Activated CD4-positive, alpha-beta T cell treated with anti-CD3 and anti-CD28 coated beads, Interleukin-2, amount 50 U/mL, for 4 hours (primary cell): Measurements from ENCODE around the gene GSS.

ENCODE experiments used
- DNase-seq, 2 experiments: peaks; one replicate each; pipeline ENCODE4 v3.0.0-alpha.2; 2020

Gene GSS

GRCh38 chr20:34992751-34993417 is 37.3 kb upstream of the GSS start:
- no peak for DNase-seq

- no peak for DNase-seq
Observed at GRCh38 chr20:34990661-34991214, 35.1 kb upstream of the GSS start.

DNA sequence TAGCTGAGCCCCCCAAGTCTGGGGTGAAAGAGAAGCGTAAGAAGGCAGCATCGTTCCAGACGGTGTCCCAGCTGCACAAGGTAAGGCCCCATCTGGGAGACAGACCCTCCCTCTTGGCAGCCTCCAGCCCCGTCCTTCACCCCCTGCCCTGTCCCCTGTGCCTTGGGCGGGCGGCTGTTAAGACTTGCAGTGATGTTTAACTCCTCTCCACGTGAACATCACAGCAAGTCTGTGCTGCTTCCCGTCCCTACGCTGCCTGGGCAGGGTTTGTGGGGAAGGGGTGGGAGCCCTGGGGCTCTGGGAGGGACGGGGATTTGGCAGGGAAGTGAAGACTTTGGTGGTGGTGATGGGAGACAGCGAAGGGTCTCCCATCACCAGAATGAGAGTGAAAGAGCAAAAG is 34.6 kb upstream of the GSS start:
- DNase-seq: no peak

- no peak for DNase-seq
Observed at GRCh38 chr20:34989670-34990069, 34.1 kb upstream of the GSS start.

DNA sequence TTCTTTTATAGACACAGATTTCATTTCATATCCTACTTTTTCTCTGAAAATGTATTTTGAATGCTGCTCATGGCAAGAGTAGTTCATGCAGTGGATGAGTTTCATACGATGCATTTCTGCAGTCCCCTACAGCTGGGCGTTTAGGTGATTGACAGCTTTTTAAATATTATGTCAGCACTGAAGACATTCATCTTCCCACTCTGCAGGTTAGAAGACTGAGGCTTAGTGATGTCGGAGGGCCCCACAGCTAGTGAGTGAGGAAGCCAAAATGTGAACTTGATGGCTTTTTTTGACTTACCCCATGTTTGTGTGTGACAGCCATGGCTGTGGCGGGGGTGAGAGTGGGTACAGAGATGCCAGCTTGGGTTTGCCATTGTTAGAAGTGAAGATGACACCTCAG is 33.5 kb upstream of the GSS start:
- DNase-seq: no peak

DNA sequence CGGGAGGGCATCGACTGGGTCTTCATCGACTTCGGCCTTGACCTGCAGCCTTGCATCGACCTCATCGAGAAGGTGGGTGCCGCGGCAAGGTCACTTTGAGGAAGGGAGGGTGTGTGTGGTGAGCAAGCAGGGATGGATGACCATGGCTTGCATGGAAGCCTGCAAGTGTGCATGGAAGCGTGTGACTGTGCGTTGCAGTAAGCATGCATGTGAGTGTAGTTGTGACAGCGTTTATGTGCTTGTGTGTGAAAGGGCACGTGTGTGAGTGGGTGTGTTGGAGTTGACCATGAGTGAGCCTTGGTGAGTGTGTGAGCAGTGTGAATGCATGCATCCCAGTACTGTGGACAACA is 32.6 kb upstream of the GSS start:
- no peak for DNase-seq

GRCh38 chr20:34987288-34988190 is 31.9 kb upstream of the GSS start:
- no peak for DNase-seq

DNA sequence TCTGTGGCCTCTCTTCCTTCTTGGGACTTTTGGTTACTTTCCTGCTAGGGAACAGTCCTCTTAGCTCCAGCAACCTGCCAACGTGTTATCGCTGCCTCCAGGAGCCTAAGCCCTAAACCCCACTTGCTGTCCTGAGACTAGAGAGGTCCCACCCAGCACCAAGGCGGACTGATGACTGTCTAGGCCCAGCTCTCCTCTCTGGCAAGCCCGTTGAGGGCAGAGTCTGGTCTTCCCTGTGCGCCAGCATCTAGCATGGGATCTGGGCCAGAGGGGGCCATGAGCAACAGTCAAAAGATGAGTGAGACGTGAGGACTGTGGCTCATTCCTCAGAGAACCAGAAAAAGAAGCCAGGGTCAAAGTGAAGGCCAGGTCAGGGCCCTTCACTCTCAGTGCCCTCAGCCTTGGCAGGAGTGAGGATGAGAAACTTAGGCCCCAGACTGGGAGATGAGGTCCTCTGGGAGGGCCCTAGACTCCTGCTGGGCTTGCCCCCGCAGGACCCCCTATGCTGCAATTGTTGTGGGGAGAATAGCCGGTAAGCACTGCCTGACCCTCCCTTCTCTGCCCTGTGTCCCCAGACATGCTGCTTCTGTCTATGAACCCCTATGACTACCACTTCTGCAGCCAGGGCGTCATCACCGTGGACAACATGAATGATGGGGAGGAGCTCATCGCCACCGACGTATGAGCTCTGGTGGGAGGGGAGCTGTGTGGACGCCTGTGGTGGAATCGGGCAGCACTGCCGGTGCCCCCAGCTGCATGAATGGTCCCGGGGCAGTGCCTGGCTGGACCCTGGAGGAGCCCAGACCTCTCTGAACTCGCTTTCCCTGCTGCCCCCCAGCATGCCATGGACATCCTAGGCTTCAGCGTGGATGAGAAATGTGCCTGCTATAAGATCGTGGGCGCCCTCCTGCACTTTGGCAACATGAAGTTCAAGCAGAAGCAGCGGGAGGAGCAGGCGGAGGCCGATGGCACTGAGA is 31.0 kb upstream of the GSS start:
- DNase-seq: no peak

GRCh38 chr20:34985461-34986310 is 30.1 kb upstream of the GSS start:
- no peak for DNase-seq

DNA sequence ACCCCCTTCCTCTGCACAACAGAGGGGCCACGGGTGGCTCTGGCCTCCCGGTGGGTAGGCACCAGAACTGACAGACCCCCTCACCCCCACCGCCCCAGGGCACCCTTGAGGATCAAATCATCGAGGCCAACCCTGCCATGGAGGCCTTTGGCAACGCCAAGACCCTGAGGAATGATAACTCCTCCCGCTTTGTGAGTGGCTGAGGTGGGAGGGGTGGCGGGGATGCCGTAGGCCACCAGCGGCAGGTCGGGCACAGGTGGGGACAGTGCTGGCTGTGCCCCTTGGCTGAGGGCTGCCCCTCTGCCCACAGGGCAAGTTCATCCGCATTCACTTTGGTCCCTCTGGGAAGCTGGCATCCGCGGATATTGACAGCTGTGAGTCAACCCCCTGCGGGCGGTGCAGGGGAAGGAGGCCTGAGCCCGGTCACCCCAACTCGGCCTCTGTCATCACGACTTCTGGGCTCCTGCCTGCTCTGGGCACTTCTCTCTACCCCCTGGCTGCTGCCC is 29.2 kb upstream of the GSS start:
- DNase-seq: no peak

DNA sequence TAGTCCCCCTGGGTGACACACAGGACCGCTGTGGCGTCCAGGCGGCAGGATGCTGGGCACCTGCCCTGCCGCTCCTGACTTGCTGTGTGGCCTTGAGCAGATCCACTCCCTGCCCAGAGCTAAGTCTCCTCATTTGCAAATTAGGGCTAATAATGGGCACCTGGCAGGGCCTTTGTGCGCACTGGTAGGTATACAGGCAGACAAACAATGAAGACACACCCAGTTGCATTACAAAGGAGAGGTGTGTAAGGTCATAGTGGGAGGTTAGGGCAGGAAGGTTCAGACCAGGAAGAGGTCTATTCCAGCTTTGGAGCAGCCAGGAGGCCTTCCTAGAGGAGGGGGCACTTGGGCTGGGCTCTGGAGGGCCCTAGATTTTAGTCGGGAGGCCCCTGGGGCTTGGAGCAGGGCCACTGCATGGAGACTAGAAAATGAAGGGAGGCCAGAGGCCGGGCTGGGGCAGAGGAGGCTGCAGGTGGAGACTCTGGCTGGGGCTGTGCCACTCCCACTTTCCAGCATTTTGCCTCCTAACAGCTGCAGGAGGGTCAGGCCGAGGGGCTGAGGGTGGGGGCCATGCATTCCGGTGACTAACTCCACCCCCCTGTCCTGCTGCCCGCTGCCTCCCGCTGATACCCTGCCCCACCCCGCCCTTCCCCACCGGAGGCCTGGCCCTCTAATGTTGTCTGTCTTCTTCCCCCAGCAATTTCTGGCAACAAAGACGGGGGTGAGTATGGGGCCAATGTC is 28.6 kb upstream of the GSS start:
- no peak for DNase-seq

DNA sequence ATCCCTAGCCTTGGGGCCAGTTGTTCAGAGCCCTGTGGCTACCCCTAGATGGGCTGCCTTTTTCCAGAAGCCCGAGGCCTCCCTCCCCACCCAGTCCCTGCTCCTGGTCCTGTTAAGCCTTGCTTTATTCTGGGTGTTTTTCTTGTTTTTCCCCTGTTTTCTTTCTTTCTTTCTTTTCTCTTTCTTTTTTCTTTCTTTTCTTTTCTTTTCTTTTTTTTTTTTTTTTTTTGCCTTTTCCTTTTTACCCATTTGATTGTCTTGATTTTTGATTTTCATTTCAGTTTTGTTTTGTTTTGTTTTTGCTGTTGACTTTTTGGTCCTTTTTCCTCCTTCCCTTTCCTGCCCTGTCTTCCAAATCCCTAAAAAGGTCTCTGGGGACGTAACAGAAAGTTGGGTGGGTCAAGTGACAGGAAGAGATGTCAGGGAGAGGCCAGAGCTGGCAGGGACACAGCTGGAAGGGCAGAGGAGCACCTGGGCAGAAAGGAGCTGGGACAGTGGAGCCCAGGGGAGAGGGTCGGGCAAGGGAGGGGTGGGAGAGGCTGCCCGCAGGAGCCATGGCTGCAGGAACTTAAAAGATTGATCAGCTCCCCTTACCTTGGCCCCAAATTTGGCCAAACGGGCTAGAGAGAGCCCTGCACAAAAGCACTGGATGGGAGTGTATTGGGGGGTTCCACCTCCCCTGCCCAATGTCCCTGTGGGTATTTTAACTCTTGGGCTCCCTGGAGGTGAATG is 27.6 kb upstream of the GSS start:
- DNase-seq: no peak

DNA sequence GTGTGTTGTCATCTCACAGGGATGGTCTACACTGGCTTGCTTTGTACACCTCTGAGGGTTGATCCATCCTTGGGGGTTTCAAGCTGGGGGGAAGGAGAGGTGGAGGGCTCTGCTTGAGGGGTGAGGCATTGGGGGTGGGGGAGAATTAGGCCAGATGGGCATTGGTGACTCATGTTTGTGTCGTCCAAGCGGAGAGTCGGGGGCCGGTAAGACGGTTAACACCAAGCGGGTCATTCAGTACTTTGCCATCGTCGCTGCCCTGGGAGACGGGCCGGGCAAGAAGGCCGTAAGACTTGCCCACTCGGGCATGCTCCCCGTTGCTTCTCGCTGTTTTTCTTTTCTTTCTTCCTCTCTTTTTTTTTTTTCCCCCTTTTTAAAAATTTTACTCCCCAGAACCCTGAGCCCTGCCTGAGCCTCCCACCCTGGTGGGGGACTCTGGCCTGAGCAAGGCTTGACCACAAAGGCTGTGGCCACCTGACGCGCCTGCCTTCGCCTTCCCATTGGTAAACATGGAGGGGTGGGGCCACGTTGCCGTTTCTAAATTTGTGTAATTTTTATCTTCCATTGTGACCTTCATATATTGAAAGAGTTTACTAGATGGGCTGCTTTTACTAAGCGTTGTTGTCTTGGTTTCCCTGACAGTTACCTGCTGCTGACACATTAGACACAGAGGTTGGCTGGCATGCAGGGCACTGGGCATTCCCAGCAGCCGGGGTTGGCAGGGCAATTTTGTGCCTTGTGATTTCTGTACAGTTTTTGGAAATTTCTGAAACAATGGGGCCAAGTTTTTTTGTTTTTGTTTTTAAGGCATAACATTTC is 26.9 kb upstream of the GSS start:
- DNase-seq: no peak

DNA sequence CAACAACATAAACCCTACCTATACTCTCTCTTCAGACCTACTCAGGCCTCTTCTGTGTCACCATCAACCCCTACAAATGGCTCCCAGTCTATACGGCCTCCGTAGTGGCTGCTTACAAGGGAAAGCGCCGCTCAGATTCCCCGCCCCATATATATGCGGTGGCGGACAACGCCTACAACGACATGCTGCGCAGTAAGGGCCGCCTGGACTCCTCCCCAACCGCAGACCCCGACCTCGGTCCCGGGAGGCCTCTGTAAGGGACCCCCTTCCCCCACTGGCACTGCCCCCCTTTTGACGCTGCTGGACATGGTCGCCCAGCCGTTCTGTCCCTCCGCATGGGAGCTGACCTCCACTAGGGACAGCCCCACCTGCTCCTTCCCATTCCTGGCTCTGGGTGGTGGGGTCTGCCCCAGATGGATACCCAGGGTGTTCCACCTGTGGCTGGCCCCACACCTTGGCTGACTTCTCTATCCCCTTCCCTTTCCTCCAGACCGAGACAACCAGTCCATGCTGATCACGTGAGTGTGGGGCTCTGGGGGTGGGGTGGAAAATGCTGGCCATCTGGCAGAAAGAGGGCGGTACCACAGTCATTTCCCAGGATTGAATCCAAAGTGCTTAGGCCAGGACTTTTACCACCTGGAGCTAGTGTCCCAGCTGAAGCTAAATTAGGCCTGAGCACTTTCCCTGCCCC is 25.1 kb upstream of the GSS start:
- DNase-seq: no peak

- DNase-seq: no peak
Observed at GRCh38 chr20:34979366-34980153, 24.0 kb upstream of the GSS start.

GRCh38 chr20:34978092-34978744 is 22.6 kb upstream of the GSS start:
- no peak for DNase-seq

- no peak for DNase-seq
Observed at GRCh38 chr20:34977365-34978091, 21.9 kb upstream of the GSS start.
